ENCODE measurements around the gene GFER. TPM values are rescaled to one million over a fixed set of nuclear protein-coding genes. Genes with fewer than 3 reads are reported as not detected.

GFER gene
- total and polyA plus RNA-seq, 9 of the 15 experiments (the other 6 are each of a cell fraction or from before 2014, with no cell fraction given), result 4.3 to 53.7 (median 19.8) TPM

DNA sequence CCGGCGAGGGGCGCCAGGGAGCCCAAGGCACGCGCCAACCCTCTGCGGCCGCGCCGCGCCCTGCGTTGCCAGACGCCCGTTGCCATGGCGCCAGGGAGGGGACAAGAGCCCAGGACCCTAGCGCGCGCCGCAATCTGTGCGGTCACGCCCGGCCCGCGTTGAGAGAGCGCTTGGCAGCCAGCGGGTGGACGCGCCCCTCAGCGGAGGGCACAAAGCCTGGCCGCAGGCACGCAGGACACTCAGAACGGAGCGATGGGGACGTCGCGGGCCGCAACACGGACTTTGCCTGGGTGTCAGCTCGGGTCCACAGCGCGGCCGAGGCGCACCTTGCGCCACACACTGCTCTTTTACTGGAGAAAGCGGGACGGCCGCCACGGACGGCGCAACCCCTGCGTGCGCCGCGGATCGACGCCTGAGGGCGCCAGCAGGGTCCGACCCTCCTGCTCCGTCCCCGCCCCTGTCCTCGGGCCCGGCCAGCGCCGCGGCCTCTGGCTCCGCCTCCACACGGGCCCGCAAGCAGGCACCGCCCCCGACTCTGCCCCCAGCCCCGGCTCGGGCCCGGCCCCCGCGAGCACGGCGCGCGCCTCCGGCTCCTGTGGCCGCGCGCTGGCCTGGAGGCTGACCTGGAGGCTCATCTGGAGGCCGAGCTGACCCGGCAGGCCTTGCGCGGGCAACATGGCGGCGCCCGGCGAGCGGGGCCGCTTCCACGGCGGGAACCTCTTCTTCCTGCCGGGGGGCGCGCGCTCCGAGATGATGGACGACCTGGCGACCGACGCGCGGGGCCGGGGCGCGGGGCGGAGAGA lies at the start of gene GFER (continued):
- TF ChIP-seq ATF6 (CRISPR knock-in tag; IDR thresholded peaks at IDR 0.05), result no peak
- peak; percentile 97; the same call in 1 of the 2 replicates for TF ChIP-seq MYNN (IDR thresholded peaks at IDR 0.05)
- TF ChIP-seq MYNN (CRISPR knock-in tag; IDR thresholded peaks at IDR 0.05), result peak; percentile 91
- TF ChIP-seq TAF9B (IDR thresholded peaks at IDR 0.05; ENCODE audit: partially characterized antibody), result no peak
- TF ChIP-seq TEAD1 (CRISPR knock-in tag; IDR thresholded peaks at IDR 0.05), result no peak
- TF ChIP-seq ZNF57 (CRISPR knock-in tag; IDR thresholded peaks at IDR 0.05), result no peak
- no peak for TF ChIP-seq TSC22D4 (tag; IDR thresholded peaks at IDR 0.05)
- no peak for TF ChIP-seq CC2D1A (IDR thresholded peaks at IDR 0.05)
- TF ChIP-seq MED1 (CRISPR knock-in tag; IDR thresholded peaks at IDR 0.05; ENCODE audit: borderline replicate concordance), result no peak
- peak; percentile 67; the same call in 1 of the 2 replicates for TF ChIP-seq ZNF124 (CRISPR knock-in tag; IDR thresholded peaks at IDR 0.05)
- TF ChIP-seq AFF1 (IDR thresholded peaks at IDR 0.05; ENCODE audit: low read depth in 1 of 2, partially characterized antibody in 2 of 2), result no peak
- no peak for TF ChIP-seq HDAC3 (IDR thresholded peaks at IDR 0.05; ENCODE audit: borderline replicate concordance, partially characterized antibody)
- TF ChIP-seq, protein P1, sequence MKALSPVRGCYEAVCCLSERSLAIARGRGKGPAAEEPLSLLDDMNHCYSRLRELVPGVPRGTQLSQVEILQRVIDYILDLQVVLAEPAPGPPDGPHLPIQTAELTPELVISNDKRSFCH (CRISPR knock-in tag; IDR thresholded peaks at IDR 0.05), result no peak
- TF ChIP-seq, protein P1 (tag; IDR thresholded peaks at IDR 0.05), result peak; percentile 72
- TF ChIP-seq TCF7 (IDR thresholded peaks at IDR 0.05; ENCODE audit: borderline replicate concordance), result no peak
- no peak for TF ChIP-seq NR2C1 (IDR thresholded peaks at IDR 0.05)
- peak; percentile 64 for TF ChIP-seq NR2C1 (tag; IDR thresholded peaks at IDR 0.05)
- 0 out of 2 replicates have a peak, but pooled peaks have one; percentile 53 for TF ChIP-seq HOMEZ (CRISPR knock-in tag; IDR thresholded peaks at IDR 0.05)
- TF ChIP-seq TCF7L2 (IDR thresholded peaks at IDR 0.05; ENCODE audit: low read depth, low read length), result no peak
- no peak for TF ChIP-seq ZNF212 (CRISPR knock-in tag; IDR thresholded peaks at IDR 0.05)
